ENCODE measurements around the gene UBE2G2.
"Not testable (repeated sequence)": the region's sequence is repeated elsewhere in the genome, so short reads cannot be mapped to it uniquely, and the experiment has no call there.

UBE2G2 gene

GRCh38 chr21:44838951-44839350 is 37.3 kb upstream of the UBE2G2 start:
- H3K27me3 Mint-ChIP-seq: peaks cover 1% of the 10 kb centered on the region
- no peaks in the 10 kb centered on the region for H3K36me3 Mint-ChIP-seq
- no peaks in the 10 kb centered on the region for H3K4me1 Mint-ChIP-seq
- H3K27ac Mint-ChIP-seq: no peak overlapping the region
- H3K9me3 Mint-ChIP-seq: no peaks in the 10 kb centered on the region
- H3K4me3 Mint-ChIP-seq: no peak overlapping the region

GRCh38 chr21:44838039-44838895 is 36.6 kb upstream of the UBE2G2 start:
- Mint-ChIP-seq H3K27ac (no peak overlapping the region), H3K36me3 (no peaks in the 10 kb centered on the region), H3K27me3 (peaks cover 1% of the 10 kb centered on the region), H3K4me1 (no peaks in the 10 kb centered on the region), H3K9me3 (no peaks in the 10 kb centered on the region), H3K4me3 (no peak overlapping the region)

GRCh38 chr21:44837537-44837936 is 35.9 kb upstream of the UBE2G2 start:
- no peaks in the 10 kb centered on the region for H3K9me3 Mint-ChIP-seq
- H3K27ac Mint-ChIP-seq: no peak overlapping the region
- no peak overlapping the region for H3K4me3 Mint-ChIP-seq
- peaks cover 1% of the 10 kb centered on the region for H3K27me3 Mint-ChIP-seq
- no peaks in the 10 kb centered on the region for H3K4me1 Mint-ChIP-seq
- H3K36me3 Mint-ChIP-seq: no peaks in the 10 kb centered on the region

GRCh38 chr21:44836666-44837471 is 35.2 kb upstream of the UBE2G2 start:
- H3K27ac Mint-ChIP-seq: no peak overlapping the region
- H3K27me3 Mint-ChIP-seq: peaks cover 1% of the 10 kb centered on the region
- H3K36me3 Mint-ChIP-seq: no peaks in the 10 kb centered on the region
- no peak overlapping the region for H3K4me3 Mint-ChIP-seq
- no peaks in the 10 kb centered on the region for H3K4me1 Mint-ChIP-seq
- no peaks in the 10 kb centered on the region for H3K9me3 Mint-ChIP-seq

- Mint-ChIP-seq H3K4me3 (no peak overlapping the region), H3K27ac (no peak overlapping the region), H3K27me3 (peaks cover 1% of the 10 kb centered on the region), H3K4me1 (peaks cover 2% of the 10 kb centered on the region), H3K9me3 (no peaks in the 10 kb centered on the region), H3K36me3 (no peaks in the 10 kb centered on the region)
Observed at GRCh38 chr21:44836349-44836665, 34.7 kb upstream of the UBE2G2 start.

- Mint-ChIP-seq H3K9me3 (no peaks in the 10 kb centered on the region), H3K36me3 (no peaks in the 10 kb centered on the region), H3K4me3 (no peak overlapping the region), H3K27ac (no peak overlapping the region), H3K4me1 (peaks cover 9% of the 10 kb centered on the region), H3K27me3 (peaks cover 1% of the 10 kb centered on the region)
Observed at GRCh38 chr21:44835647-44835973, 34.0 kb upstream of the UBE2G2 start.

- Mint-ChIP-seq H3K27me3 (peaks cover 1% of the 10 kb centered on the region), H3K4me3 (no peak overlapping the region), H3K4me1 (peaks cover 14% of the 10 kb centered on the region), H3K36me3 (no peaks in the 10 kb centered on the region), H3K27ac (no peak overlapping the region), H3K9me3 (no peaks in the 10 kb centered on the region)
Observed at GRCh38 chr21:44834951-44835646, 33.5 kb upstream of the UBE2G2 start.

- H3K4me3 Mint-ChIP-seq: no peak overlapping the region
- H3K27ac Mint-ChIP-seq: no peak overlapping the region
- H3K9me3 Mint-ChIP-seq: no peaks in the 10 kb centered on the region
- H3K27me3 Mint-ChIP-seq: no peaks in the 10 kb centered on the region
- H3K36me3 Mint-ChIP-seq: no peaks in the 10 kb centered on the region
- peaks cover 22% of the 10 kb centered on the region for H3K4me1 Mint-ChIP-seq
Observed at GRCh38 chr21:44834231-44834950, 32.8 kb upstream of the UBE2G2 start.

GRCh38 chr21:44833663-44834062 is 32.0 kb upstream of the UBE2G2 start:
- Mint-ChIP-seq H3K4me3 (no peak overlapping the region), H3K9me3 (no peaks in the 10 kb centered on the region), H3K4me1 (peaks cover 24% of the 10 kb centered on the region), H3K27me3 (no peaks in the 10 kb centered on the region), H3K36me3 (peaks cover under 1% of the 10 kb centered on the region), H3K27ac (no peak overlapping the region)

- H3K36me3 Mint-ChIP-seq, H3K27ac Mint-ChIP-seq, H3K4me3 Mint-ChIP-seq, H3K27me3 Mint-ChIP-seq, H3K9me3 Mint-ChIP-seq: not testable (repeated sequence)
- H3K4me1 Mint-ChIP-seq: peaks cover 29% of the 10 kb centered on the region
Observed at GRCh38 chr21:44832516-44833255, 31.1 kb upstream of the UBE2G2 start.

GRCh38 chr21:44831227-44831860 is 29.7 kb upstream of the UBE2G2 start:
- Mint-ChIP-seq H3K27me3 (no peaks in the 10 kb centered on the region), H3K9me3 (peaks cover 6% of the 10 kb centered on the region), H3K27ac (peak overlapping the region; percentile 80), H3K4me3 (no peak overlapping the region), H3K4me1 (peaks cover 29% of the 10 kb centered on the region), H3K36me3 (peaks cover 11% of the 10 kb centered on the region)

- peak overlapping the region; percentile 87 for H3K27ac Mint-ChIP-seq
- peaks cover 6% of the 10 kb centered on the region for H3K9me3 Mint-ChIP-seq
- peaks cover 29% of the 10 kb centered on the region for H3K4me1 Mint-ChIP-seq
- peak overlapping the region; percentile 49 for H3K4me3 Mint-ChIP-seq
- H3K36me3 Mint-ChIP-seq: peaks cover 11% of the 10 kb centered on the region
- H3K27me3 Mint-ChIP-seq: no peaks in the 10 kb centered on the region
Observed at GRCh38 chr21:44829507-44830092, 28.0 kb upstream of the UBE2G2 start.

- Mint-ChIP-seq H3K27me3 (no peaks in the 10 kb centered on the region), H3K4me1 (peaks cover 32% of the 10 kb centered on the region), H3K27ac (peak overlapping the region; percentile 59), H3K36me3 (peaks cover 14% of the 10 kb centered on the region), H3K4me3 (no peak overlapping the region), H3K9me3 (peaks cover 11% of the 10 kb centered on the region)
Observed at GRCh38 chr21:44828362-44829056, 26.9 kb upstream of the UBE2G2 start.

- Mint-ChIP-seq H3K36me3 (peaks cover 12% of the 10 kb centered on the region), H3K27ac (no peak overlapping the region), H3K4me1 (peaks cover 8% of the 10 kb centered on the region), H3K9me3 (peaks cover 13% of the 10 kb centered on the region), H3K27me3 (no peaks in the 10 kb centered on the region), H3K4me3 (no peak overlapping the region)
Observed at GRCh38 chr21:44823179-44823660, 21.6 kb upstream of the UBE2G2 start.

All from activated naive CD4-positive, alpha-beta T cell treated with anti-CD3 and anti-CD28 coated beads, Interleukin-2, amount 50 U/mL, for 24 hours (primary cell).